ENCODE results near the gene PCDH9.

The PCDH9 gene

GRCh38 chr13:67138970-67139369, 91.2 kb downstream of the PCDH9 start:
- TF ChIP-seq CTCF (IDR thresholded peaks at IDR 0.05; ENCODE audit: low read depth, low read length): no peak
- H3K4me3 ChIP-seq (ENCODE audit: low read depth, low read length): no peak overlapping the region

DNA sequence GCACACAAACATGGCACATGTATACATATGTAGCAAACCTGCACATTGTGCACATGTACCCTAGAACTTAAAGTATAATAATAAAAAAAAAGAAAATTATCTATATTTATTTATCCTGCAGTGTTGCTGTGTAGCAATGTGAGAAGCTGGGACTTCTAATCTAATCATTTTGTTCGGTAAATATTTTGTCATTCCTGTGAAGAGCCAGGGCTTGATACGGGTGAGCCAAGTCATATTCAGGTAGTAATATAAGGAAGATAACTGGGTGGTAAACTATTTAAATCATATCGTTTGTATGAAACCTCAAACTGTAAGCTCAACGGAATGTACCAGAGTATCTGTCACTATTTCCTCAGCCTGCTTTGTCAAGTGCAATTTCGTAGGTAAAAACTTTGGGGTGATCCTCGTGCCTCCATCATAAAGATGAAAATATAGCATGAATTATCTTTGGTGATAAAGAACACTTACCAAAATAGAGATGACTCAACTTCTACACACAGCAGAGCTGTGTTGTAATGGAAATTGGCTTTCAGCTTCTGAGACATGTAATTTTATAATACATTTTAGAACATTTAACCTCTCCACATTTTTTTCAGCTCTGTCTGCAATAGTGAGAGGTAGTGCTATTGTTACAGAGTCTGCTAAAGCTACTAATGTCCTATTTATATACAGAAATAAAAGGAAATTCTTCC, 92.9 kb downstream of the PCDH9 start:
- no peak for TF ChIP-seq CTCF (IDR thresholded peaks at IDR 0.05; ENCODE audit: low read depth, low read length)

DNA sequence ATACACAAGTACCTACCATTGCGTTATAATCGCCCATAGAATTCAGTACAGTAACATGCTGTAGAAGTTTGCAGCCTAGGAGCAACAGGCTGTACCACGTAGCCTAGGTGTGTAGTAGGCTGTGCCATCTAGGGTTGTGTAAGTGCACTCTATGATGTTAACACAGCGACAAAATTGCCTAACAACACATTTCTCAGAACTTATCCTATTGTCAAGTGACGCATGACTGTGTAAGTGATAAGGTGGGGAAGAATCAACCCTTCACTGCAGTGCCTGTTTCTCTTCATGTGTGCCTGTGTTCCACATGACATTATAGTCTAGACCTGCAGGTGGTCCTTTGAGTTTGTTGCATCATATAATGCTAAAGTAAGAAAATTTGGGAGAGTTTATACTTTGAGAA, 94.0 kb downstream of the PCDH9 start:
- TF ChIP-seq CTCF (IDR thresholded peaks at IDR 0.05; ENCODE audit: low read depth, low read length): no peak
- no peak overlapping the region for H3K4me3 ChIP-seq (ENCODE audit: low read depth, low read length)

More for the DNA sequence above, 92.9 kb downstream of the PCDH9 start:
- no peak overlapping the region for H3K4me3 ChIP-seq (ENCODE audit: low read depth, low read length)

GRCh38 chr13:67135356-67135755, 94.8 kb downstream of the PCDH9 start:
- no peak for TF ChIP-seq CTCF (IDR thresholded peaks at IDR 0.05; ENCODE audit: low read depth, low read length)
- H3K4me3 ChIP-seq (ENCODE audit: low read depth, low read length): no peak overlapping the region

DNA sequence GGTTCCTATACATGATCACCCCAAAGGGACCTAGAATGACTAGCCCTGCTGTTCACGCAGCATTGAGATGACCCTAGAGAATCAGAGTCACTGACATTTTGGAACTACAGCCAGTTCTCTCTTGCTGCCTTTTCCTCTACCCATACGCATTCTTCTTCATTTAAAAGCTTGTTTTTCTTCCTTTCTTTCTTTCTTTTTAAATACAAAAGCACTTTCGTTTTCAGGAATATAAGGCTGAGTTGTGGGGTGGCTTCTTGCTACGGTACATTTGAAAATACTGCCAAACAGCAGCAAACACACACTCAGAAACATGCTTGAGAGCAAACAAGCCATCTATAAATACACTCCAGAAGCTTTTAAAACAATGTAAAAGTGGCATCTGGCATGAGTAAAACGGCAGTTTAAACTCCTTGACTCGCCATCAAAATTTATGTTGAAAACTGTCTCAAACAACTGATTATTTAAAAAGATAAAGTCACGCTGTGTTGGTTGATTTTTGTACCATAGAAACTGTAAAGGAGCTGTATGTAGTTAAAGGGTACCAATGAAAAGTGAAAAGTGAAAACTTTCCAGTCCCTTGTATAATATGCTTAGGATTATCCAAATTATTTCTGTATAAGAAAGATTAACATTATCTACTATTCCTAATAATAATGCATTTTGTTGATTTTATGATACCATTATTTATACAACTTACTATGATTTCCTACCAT, 95.6 kb downstream of the PCDH9 start:
- no peak for TF ChIP-seq CTCF (IDR thresholded peaks at IDR 0.05; ENCODE audit: low read depth, low read length)
- peak overlapping the region; percentile 49 for H3K4me3 ChIP-seq (ENCODE audit: low read depth, low read length)

DNA sequence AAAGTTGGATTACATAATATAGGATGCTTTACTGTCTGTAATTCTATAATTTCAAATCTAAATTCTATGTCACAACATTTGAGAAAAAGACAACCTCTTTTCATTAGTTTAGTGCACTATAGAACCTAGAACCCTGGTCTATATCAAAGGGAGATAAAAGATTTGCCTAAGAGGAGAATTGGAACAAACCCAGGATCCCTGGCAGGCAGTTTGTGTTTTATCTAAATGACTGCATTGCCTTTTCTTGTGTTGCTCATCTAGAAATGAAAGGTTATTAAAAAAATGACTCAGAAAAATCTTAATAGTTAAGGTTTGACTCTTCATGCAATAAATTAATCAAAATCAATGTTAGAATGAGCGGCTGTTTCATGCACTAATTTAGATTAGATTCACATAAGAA, 96.7 kb downstream of the PCDH9 start:
- TF ChIP-seq CTCF (IDR thresholded peaks at IDR 0.05; ENCODE audit: low read depth, low read length): no peak
- H3K4me3 ChIP-seq (ENCODE audit: low read depth, low read length): no peak overlapping the region

DNA sequence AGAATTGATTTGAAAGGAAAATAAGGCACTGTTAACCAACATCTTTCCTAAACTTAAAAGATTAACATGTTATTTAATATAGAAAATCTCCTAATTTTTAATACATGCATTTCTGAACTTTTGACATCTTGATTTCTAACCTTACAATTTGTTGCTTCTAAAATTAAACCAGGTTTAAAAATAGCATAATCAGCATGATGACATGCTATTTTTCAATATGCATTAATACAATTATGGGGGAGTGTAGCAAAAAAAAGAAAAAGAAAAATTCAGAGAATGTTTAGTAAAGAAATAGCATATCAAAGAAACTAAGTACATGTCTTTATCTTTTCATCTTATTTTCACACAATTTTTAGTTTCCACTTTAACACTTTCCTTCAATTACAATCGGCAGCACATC, 98.7 kb downstream of the PCDH9 start:
- H3K4me3 ChIP-seq (ENCODE audit: low read depth, low read length): no peak overlapping the region
- TF ChIP-seq CTCF (IDR thresholded peaks at IDR 0.05; ENCODE audit: low read depth, low read length): no peak
